Epithelial cell of prostate (primary cell): Measurements from ENCODE around the gene STN1.

ENCODE experiments used
- DNase-seq: peaks from one replicate; pipeline ENCODE4 v3.0.0-alpha.2; 2011; ENCODE audit warnings: low read depth, low spot score
- H3K27ac ChIP-seq: fragments of 450-650 bp; 2 replicates; pipeline ENCODE4 v1.5.1; 2017; ENCODE audit warnings: mild to moderate bottlenecking

The STN1 gene

GRCh38 chr10:103930881-103931280, 12.9 kb upstream of the STN1 start:
- no peak overlapping the region for H3K27ac ChIP-seq
- no peak for DNase-seq

GRCh38 chr10:103930449-103930848, 12.5 kb upstream of the STN1 start:
- no peak overlapping the region for H3K27ac ChIP-seq
- no peak for DNase-seq

GRCh38 chr10:103929381-103929921, 11.5 kb upstream of the STN1 start:
- no peak for DNase-seq

GRCh38 chr10:103928784-103929183, 10.8 kb upstream of the STN1 start:
- no peak overlapping the region for H3K27ac ChIP-seq
- DNase-seq = no peak

More at GRCh38 chr10:103929381-103929921, 11.5 kb upstream of the STN1 start:
- H3K27ac ChIP-seq = no peak overlapping the region

GRCh38 chr10:103926722-103927319, 8.8 kb upstream of the STN1 start:
- DNase-seq = no peak
- no peak overlapping the region for H3K27ac ChIP-seq

GRCh38 chr10:103925591-103925990, 7.6 kb upstream of the STN1 start:
- DNase-seq = no peak

GRCh38 chr10:103923502-103923901, 5.5 kb upstream of the STN1 start:
- H3K27ac ChIP-seq = peak overlapping the region; percentile 72
- DNase-seq = no peak

More at GRCh38 chr10:103925591-103925990, 7.6 kb upstream of the STN1 start:
- H3K27ac ChIP-seq = no peak overlapping the region

- peak overlapping the region; percentile 72 for H3K27ac ChIP-seq
- DNase-seq = no peak
These were observed 4.7 kb upstream of the STN1 start for GRCh38 chr10:103922659-103923058.

GRCh38 chr10:103921750-103922195, 3.8 kb upstream of the STN1 start:
- peak overlapping the region; percentile 88 for H3K27ac ChIP-seq
- no peak for DNase-seq

GRCh38 chr10:103921248-103921647, 3.3 kb upstream of the STN1 start:
- peak overlapping the region; percentile 88 for H3K27ac ChIP-seq
- no peak for DNase-seq

- DNase-seq = no peak
- peak overlapping the region; percentile 88 for H3K27ac ChIP-seq
These were observed 1.7 kb upstream of the STN1 start for GRCh38 chr10:103919648-103920025.

- DNase-seq = no peak
- peak overlapping the region; percentile 88 for H3K27ac ChIP-seq
These were observed 507 bp downstream of the STN1 start for GRCh38 chr10:103917302-103918052.

- H3K27ac ChIP-seq = peak overlapping the region; percentile 88
- DNase-seq = no peak
These were observed 1.1 kb downstream of the STN1 start for GRCh38 chr10:103916876-103917275.

- H3K27ac ChIP-seq = peak overlapping the region; percentile 88
- DNase-seq = no peak
These were observed 1.7 kb downstream of the STN1 start for GRCh38 chr10:103916254-103916653.

GRCh38 chr10:103915796-103916195, 2.2 kb downstream of the STN1 start:
- DNase-seq = no peak
- H3K27ac ChIP-seq = peak overlapping the region; percentile 88

- DNase-seq = no peak
- no peak overlapping the region for H3K27ac ChIP-seq
These were observed 5.2 kb downstream of the STN1 start for GRCh38 chr10:103912759-103913158.

GRCh38 chr10:103911021-103911459, 6.9 kb downstream of the STN1 start:
- peak overlapping the region; percentile 99 for H3K27ac ChIP-seq
- no peak for DNase-seq

- peak overlapping the region; percentile 99 for H3K27ac ChIP-seq
- DNase-seq = no peak
These were observed 7.5 kb downstream of the STN1 start for GRCh38 chr10:103910442-103911012.

- no peak overlapping the region for H3K27ac ChIP-seq
- DNase-seq = no peak
These were observed 12.5 kb downstream of the STN1 start for GRCh38 chr10:103905441-103905840.

GRCh38 chr10:103901299-103901698, 16.7 kb downstream of the STN1 start:
- peak overlapping the region; percentile 67 for H3K27ac ChIP-seq
- no peak for DNase-seq

GRCh38 chr10:103899312-103899711, 18.7 kb downstream of the STN1 start:
- no peak for DNase-seq
- H3K27ac ChIP-seq = peak overlapping the region; percentile 67
